Astrocyte of the spinal cord (primary cell): ENCODE results near the gene IL11RA.

Experiments used
- DNase-seq: peaks from one replicate; pipeline ENCODE4 v3.0.0; 2011; ENCODE audit warnings: low read depth, low spot score
- H3K4me3 ChIP-seq: 2 replicates; pipeline ENCODE4 v1.5.1; 2011; ENCODE audit warnings: low read depth, mild to moderate bottlenecking, low read length, moderate library complexity
- in situ Hi-C: cut with HindIII; loops from 2 replicates; pipeline ENCODE4 v1.10.0; 2017; ENCODE audit warnings: low sequenced_read_pairs
- TF ChIP-seq, protein P1 (sequence below): IDR thresholded peaks from 2 replicates; pipeline ENCODE4 v1.5.1; 2012; ENCODE audit warnings: low read depth, mild to moderate bottlenecking, low read length, inconsistent platforms

Gene IL11RA

DNA sequence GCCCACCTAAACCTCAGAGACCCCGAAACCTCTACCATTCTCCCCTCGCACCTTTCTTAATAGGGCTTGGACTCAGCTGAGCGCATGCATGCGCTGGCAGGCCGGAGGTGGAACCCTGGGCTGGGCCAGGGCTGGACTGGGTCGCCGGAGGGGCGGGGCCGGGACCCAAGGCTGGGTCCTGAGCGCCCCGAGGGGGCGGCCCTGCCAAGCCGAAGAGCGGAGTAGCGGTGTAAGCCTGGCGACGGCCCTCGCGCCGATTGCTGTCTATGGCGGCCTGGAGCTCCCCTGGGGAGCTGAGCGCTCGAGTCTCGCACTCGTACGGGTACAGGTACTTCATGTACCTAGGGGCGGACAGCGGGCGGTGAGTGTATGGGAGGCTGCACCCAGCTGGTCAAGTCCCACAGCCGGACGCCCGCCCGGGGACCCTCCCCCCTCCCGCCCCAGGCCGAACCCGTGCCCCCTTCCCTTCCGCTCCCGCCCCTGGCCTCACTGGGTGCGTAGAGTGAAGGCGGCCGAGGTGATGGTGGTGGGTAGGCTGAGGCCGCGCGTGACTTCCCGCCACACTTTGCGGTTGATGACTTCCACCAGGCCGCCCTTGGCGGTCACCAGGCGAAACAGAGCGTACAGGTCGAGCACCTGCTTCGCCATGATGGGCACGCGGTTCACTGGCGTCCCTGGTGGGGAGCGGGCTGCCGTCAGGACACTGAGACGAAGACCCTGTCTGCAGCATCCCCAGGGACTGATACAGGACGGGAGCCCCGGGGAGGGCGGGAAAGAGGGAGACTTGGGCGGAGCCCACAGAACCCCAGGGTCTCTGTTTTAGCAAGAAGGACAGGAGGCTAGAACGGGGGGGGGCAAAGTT is 28.4 kb upstream of the IL11RA start:
- no peak overlapping the region for H3K4me3 ChIP-seq
- no peak for DNase-seq
- TF ChIP-seq, protein P1, sequence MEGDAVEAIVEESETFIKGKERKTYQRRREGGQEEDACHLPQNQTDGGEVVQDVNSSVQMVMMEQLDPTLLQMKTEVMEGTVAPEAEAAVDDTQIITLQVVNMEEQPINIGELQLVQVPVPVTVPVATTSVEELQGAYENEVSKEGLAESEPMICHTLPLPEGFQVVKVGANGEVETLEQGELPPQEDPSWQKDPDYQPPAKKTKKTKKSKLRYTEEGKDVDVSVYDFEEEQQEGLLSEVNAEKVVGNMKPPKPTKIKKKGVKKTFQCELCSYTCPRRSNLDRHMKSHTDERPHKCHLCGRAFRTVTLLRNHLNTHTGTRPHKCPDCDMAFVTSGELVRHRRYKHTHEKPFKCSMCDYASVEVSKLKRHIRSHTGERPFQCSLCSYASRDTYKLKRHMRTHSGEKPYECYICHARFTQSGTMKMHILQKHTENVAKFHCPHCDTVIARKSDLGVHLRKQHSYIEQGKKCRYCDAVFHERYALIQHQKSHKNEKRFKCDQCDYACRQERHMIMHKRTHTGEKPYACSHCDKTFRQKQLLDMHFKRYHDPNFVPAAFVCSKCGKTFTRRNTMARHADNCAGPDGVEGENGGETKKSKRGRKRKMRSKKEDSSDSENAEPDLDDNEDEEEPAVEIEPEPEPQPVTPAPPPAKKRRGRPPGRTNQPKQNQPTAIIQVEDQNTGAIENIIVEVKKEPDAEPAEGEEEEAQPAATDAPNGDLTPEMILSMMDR = no peak
- in situ Hi-C loops = no loop called here

DNA sequence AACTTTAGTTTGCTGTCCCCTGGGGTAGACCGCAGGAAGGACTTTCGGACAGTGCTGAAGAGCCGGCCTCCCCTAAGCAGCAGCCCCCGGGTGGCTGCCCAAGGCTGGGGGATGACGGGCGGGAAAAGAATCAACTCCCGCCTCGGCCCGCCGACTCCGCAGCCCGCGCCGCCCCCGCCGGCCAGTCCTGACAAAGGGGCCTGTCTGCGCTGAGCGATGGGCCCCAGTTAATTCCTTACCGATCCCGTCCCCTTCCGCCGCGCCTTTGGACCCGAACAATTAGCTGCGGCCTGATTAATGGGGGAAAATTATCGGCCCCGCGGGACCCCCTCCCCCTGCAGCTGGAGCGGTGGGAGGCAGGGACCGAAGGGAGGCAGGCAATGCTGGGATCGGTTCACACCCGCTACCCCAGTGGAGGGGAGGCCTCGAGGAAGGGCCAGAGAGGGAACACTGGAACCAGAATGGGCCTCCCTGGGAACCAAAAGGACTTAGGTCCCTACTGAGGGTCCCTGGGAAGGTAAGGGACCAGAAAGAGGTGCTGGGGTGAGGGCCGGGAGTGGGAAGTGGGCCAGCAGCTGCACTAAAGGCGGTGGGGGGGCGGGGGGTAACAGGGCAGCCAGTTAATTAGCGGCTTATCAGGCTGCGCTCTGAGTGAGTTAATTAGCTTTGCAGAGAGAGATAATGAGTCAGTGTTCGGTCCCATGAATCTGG is 27.4 kb upstream of the IL11RA start:
- in situ Hi-C loops = no loop called here
- TF ChIP-seq, protein P1 = no peak
- no peak overlapping the region for H3K4me3 ChIP-seq
- DNase-seq = no peak

DNA sequence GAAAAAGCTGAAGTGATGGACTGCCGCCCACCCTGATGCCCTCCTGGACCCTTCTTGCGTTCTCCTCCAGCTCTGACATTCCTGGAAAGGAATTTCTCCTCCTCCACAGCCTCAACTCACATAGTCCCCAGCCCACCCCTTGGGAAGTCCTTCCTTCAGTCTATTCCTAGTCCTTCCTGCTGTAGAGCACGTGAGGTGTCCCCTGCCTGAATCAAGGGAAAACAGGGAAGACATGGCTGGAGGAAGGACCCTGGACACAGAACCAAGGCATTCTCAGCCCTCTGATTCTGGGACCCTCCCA is 26.8 kb upstream of the IL11RA start:
- no peak for DNase-seq
- TF ChIP-seq, protein P1 = no peak
- in situ Hi-C loops = no loop called here
- H3K4me3 ChIP-seq = no peak overlapping the region

DNA sequence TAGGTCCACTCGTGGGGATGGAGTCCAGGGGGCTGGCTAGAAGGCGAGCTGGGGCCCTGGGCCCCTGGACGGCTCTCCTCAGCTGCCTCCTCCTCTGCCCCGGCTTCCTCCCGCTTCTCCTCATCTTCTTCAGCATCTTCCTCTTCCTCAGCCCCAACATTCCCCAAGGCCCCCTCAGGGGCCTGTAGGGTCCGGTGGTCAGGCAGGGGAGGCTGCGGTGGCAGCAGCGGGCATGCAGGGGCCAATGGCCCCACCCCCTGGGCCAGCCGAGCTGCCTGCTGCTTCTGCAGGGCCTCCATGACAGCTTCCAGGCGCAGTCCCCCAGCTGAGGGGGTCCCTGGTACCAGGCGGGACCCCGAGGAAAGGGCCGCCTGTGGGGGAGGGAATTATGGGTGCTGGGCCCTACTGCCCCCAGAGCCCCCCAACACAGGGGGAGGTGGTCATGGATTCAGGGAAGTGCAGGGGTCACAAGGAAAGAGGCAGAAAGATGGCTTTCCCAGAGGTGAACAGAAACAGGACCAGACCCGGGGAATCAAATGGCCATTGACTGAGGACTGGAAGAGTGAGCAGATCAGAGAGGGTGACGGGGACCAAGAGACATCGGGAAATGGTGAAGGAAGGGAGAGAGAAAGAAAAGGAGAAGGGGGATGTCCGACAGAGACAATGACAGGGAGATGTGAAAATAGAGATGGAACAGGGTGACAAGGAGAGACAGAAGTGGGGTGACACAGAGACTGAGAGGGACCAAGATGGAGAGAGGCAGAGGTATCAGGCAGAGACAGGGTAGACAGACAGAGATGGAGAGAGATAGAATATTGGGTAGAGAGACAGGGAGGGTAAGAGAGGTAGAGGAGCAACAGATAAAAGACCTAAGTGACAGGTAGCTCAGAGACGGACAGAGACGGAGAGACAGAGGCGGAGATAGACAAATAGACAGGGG is 24.0 kb upstream of the IL11RA start:
- no peak overlapping the region for H3K4me3 ChIP-seq
- in situ Hi-C loops = no loop called here
- TF ChIP-seq, protein P1 = no peak
- no peak for DNase-seq

DNA sequence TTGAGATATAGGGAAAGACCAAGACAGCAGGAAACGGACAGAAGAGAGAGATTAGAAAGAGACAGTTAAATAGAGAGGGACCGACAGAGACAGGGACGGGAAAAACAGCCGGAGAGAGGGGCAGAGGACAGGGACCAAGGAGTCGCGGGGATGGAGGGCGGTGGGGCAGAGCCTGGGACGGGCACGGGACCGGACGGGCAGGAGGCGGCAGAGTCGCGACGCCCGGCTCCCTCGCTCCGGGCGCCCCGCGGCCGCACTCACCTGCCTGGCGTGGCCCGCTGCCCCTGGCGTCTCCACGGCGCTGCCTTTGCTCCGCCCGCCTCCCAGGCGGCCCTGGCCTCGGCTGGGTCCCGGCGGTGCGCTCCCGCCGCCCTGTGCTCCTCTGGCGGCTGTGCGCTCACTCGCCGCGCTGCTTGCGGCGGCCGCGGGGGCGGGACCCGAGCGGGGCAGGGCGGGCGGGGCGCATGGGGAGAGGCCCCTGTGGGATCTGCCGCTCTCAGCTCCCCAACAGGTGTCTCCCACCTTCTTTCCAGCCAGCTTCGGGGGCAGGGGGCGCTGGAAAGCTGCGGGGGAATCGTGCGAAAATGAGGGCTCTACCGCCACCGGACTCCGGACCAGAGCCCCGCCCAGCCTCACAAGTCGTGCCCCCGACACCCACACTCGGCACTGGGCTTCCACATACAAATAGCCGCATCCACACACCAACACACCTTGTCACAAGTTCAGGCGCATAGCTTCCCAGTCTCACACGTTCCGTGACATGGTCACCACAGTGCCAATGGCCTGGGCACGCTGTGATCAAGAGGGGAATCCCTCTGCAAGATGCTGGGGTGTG is 23.1 kb upstream of the IL11RA start, which contains the start of gene ARID3C:
Gene ARID3C, minus strand, starts transcription at position 411 of the 835 bp plus-strand sequence. CDS start 1,052 bp downstream, outside the sequence.
- DNase-seq = no peak
- H3K4me3 ChIP-seq = no peak within 1 kb of the TSS

More for the DNA sequence above, 23.1 kb upstream of the IL11RA start, which contains the start of gene ARID3C:
- TF ChIP-seq, protein P1 = no peak
- in situ Hi-C loops = no loop called here
